ENCODE results near the gene IFIT2. TPM values are rescaled to one million over a fixed set of nuclear protein-coding genes. Genes with fewer than 3 reads are reported as not detected.

IFIT2 gene
- total RNA-seq, 4 donors from 2014 or later: 0.49 to 2.6 (median 1.4) TPM

DNA sequence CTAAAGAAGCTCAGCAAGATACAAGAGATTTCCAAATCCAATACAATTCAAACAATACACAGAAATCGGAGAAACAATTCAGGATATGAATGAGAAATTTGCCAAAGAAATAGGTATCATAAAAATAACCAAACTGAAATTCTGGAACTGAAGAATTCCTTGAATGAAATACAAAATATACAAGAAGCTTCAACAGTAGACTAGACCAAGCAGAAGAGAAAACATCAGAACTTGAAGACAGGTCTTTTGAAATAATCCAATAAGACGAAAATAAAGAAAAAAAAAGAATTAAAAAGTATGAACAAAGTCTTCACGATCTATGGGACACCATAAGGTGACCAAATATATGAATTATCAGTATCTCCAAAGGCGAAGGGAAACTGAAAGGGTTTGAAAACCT lies 2.8 kb upstream of the IFIT2 start:
- 97% methylated on average over 4 of the region's 4 CpGs for WGBS
- Histone ChIP-seq H3K4me1 (peaks cover 48% of the 10 kb centered on the region), H3K36me3 (no peaks in the 10 kb centered on the region)

DNA sequence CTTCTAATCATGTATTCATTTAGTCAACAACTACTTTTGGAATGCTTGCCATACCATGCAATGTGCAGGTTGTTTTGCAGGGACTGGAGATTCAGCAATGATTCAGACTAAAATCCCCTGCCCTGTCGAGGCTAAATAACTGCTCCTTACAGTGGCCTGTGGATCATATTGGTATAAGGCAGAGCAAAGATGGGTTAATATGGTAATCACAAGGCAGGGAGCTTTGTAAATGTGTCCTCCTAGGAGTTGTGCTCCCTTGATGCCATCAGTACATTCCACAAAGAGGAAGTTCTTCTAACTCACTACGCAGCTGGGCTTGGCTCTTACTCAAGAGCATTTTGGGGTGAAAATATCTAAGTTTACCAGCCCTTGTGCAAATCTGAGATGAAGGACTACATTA lies 614 bp upstream of the IFIT2 start:
- Histone ChIP-seq H3K4me3 (peak overlapping the region; percentile 54), H3K36me3 (no peaks in the 10 kb centered on the region), H3K27me3 (no peaks in the 10 kb centered on the region), H3K27ac (peak overlapping the region; percentile 84), H3K9me3 (no peaks in the 10 kb centered on the region), H3K4me1 (peaks cover 40% of the 10 kb centered on the region)
- no peak for DNase-seq (ENCODE audit: low spot score in 2 of 2)
- WGBS: 4% methylated on average over 2 of the region's 2 CpGs
- TF ChIP-seq POLR2A (IDR thresholded peaks at IDR 0.05) (no peak), POLR2AphosphoS5 (IDR thresholded peaks at IDR 0.05) (no peak), EP300 (IDR thresholded peaks at IDR 0.05) (no peak)
- TF ChIP-seq, protein P1, sequence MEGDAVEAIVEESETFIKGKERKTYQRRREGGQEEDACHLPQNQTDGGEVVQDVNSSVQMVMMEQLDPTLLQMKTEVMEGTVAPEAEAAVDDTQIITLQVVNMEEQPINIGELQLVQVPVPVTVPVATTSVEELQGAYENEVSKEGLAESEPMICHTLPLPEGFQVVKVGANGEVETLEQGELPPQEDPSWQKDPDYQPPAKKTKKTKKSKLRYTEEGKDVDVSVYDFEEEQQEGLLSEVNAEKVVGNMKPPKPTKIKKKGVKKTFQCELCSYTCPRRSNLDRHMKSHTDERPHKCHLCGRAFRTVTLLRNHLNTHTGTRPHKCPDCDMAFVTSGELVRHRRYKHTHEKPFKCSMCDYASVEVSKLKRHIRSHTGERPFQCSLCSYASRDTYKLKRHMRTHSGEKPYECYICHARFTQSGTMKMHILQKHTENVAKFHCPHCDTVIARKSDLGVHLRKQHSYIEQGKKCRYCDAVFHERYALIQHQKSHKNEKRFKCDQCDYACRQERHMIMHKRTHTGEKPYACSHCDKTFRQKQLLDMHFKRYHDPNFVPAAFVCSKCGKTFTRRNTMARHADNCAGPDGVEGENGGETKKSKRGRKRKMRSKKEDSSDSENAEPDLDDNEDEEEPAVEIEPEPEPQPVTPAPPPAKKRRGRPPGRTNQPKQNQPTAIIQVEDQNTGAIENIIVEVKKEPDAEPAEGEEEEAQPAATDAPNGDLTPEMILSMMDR (IDR thresholded peaks at IDR 0.05): no peak

More for the DNA sequence above, 2.8 kb upstream of the IFIT2 start:
- TF ChIP-seq EP300 (IDR thresholded peaks at IDR 0.05) (no peak), POLR2AphosphoS5 (IDR thresholded peaks at IDR 0.05) (no peak), POLR2A (IDR thresholded peaks at IDR 0.05) (no peak)
- TF ChIP-seq, protein P1 (IDR thresholded peaks at IDR 0.05): no peak
- Histone ChIP-seq H3K4me3 (no peak overlapping the region), H3K27ac (no peak overlapping the region), H3K27me3 (no peaks in the 10 kb centered on the region), H3K9me3 (no peaks in the 10 kb centered on the region)
- no peak for DNase-seq (ENCODE audit: low spot score in 2 of 2)

DNA sequence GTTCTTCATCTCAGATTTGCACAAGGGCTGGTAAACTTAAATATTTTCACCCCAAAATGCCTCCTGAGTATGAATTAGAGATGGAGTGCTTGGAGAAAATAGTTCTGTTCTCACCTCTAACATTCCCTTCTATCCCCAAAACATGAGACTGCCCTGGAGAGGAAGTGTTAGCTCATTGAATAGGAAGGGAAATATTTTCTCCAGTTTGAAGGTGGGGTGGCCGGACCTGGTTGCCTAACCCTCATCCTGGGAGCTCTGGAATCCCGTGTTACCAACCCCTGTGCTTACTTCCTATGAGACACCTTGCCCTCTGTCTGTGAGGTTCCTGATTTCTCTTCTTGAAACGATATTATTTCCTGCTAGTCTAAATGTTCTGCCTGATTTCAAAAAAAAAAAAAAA lies 779 bp downstream of the IFIT2 start:
- Histone ChIP-seq H3K36me3 (peaks cover 9% of the 10 kb centered on the region), H3K9me3 (no peaks in the 10 kb centered on the region), H3K4me1 (peaks cover 31% of the 10 kb centered on the region), H3K4me3 (peak overlapping the region; percentile 54), H3K27ac (peak overlapping the region; percentile 84), H3K27me3 (no peaks in the 10 kb centered on the region)
- WGBS: 6% methylated on average over 3 of the region's 3 CpGs
- TF ChIP-seq POLR2AphosphoS5 (IDR thresholded peaks at IDR 0.05) (no peak), EP300 (IDR thresholded peaks at IDR 0.05) (no peak), POLR2A (IDR thresholded peaks at IDR 0.05) (no peak)
- TF ChIP-seq, protein P1 (IDR thresholded peaks at IDR 0.05): no peak
- no peak for DNase-seq (ENCODE audit: low spot score in 2 of 2)

DNA sequence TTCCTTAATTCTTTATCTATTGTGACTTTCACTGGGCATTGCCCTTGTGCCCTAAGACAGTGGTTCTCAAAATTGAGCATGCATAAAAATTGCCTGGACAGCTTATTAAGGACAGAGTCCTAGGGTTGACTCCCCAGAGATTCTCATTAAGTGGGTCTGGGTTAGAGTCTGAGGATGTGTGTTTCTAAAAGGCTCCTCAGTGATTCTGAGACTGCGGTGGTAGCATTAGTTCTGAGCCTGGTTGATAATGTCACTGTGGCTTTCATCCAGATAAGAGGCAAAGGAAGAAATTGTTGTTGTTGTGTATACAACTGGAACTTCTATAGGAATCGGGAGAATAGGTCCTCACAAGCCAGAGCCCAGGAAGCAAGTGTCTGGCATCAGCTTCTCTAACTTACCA lies 1.3 kb downstream of the IFIT2 start:
- no peak for DNase-seq (ENCODE audit: low spot score in 2 of 2)
- 50% methylated on average over 2 of the region's 2 CpGs for WGBS
- H3K27me3 ChIP-seq: no peaks in the 10 kb centered on the region
- no peaks in the 10 kb centered on the region for H3K9me3 ChIP-seq
- H3K36me3 ChIP-seq: peaks cover 9% of the 10 kb centered on the region
- peak overlapping the region; percentile 54 for H3K4me3 ChIP-seq
- H3K27ac ChIP-seq: peak overlapping the region; percentile 84
- TF ChIP-seq POLR2AphosphoS5 (IDR thresholded peaks at IDR 0.05) (no peak), POLR2A (IDR thresholded peaks at IDR 0.05) (no peak), EP300 (IDR thresholded peaks at IDR 0.05) (no peak)
- TF ChIP-seq, protein P1 (IDR thresholded peaks at IDR 0.05): no peak
- peaks cover 31% of the 10 kb centered on the region for H3K4me1 ChIP-seq

DNA sequence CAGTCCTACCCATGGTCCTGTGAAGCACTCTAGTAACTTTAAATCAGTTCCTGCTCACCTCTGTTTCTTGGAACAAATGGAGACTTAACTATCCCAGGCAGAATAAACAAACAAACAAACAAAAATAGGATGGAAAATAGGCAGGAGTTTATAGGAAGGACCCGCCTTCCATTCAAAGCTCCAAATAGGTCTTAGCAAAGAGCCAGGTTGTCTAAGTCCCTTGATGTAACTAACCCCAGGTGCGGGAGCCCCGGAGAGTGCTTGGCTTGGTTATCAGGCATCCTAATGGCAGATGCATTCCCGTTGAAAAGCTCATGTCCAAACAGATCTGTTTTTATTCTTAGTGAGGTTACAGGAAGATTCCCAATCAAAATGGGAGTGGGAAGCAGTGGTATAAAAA lies 2.2 kb downstream of the IFIT2 start:
- Histone ChIP-seq H3K9me3 (no peaks in the 10 kb centered on the region), H3K36me3 (peaks cover 9% of the 10 kb centered on the region), H3K27me3 (no peaks in the 10 kb centered on the region), H3K4me1 (peaks cover 31% of the 10 kb centered on the region), H3K4me3 (no peak overlapping the region), H3K27ac (no peak overlapping the region)
- DNase-seq (ENCODE audit: low spot score in 2 of 2): no peak
- 92% methylated on average over 4 of the region's 4 CpGs for WGBS
- TF ChIP-seq POLR2A (IDR thresholded peaks at IDR 0.05) (no peak), POLR2AphosphoS5 (IDR thresholded peaks at IDR 0.05) (no peak), EP300 (IDR thresholded peaks at IDR 0.05) (no peak)
- TF ChIP-seq, protein P1 (IDR thresholded peaks at IDR 0.05): no peak

Measured in suprapubic skin (tissue), 4 donors.